A673 (cell line): Measurements from ENCODE around the gene BAAT. TPM values are rescaled to one million over a fixed set of nuclear protein-coding genes. Genes with fewer than 3 reads are reported as not detected.

Experiments used
- BruUV-seq: library from RNA; stranded (reverse); fragments of 400-500 nt; replicated peaks from 2 replicates; lab custom pipeline; 2021; lab: Mats Ljungman, UMichigan
- CTCF ChIA-PET: fragments of 300-600 bp; sonication (Branson Sonifier 250); formaldehyde crosslinking; loops from one replicate; lab custom pipeline; 2022; ENCODE audit warnings: antibody characterized with exemption; lab: Charles Lee
- POLR2A ChIA-PET: fragments of 300-600 bp; sonication (Branson Sonifier 250); formaldehyde crosslinking; loops from one replicate; lab custom pipeline; 2022; ENCODE audit warnings: antibody characterized with exemption; ENCODE audit not compliant: low non-redundant PET; lab: Charles Lee
- DNase-seq: peaks from one replicate; pipeline ENCODE4 v3.0.0-alpha.2; 2015; ENCODE audit warnings: low spot score
- H3K27ac ChIP-seq: fragments of 200-600 bp; sonication (generic); 2 replicates; pipeline ENCODE4 v1.5.1; 2016; ENCODE audit warnings: mixed run types, low read depth, mild to moderate bottlenecking, mixed read lengths, antibody characterized with exemption, low read length; ENCODE audit not compliant: poor library complexity, severe bottlenecking
- H3K27me3 ChIP-seq: fragments of 200-600 bp; sonication (generic); replicated peaks from 2 replicates; pipeline ENCODE4 v1.6.1; 2017; ENCODE audit warnings: mixed run types, low read depth, mild to moderate bottlenecking, mixed read lengths, antibody characterized with exemption, low read length; ENCODE audit not compliant: insufficient read depth, poor library complexity
- H3K36me3 ChIP-seq: fragments of 200-600 bp; sonication (generic); 2 replicates; pipeline ENCODE4 v1.6.1; 2016; ENCODE audit warnings: mixed run types, mild to moderate bottlenecking, mixed read lengths, antibody characterized with exemption, low read length; ENCODE audit not compliant: insufficient read depth, poor library complexity, severe bottlenecking
- H3K4me1 ChIP-seq: fragments of 200-600 bp; sonication (generic); 2 replicates; pipeline ENCODE4 v1.6.1; 2017; ENCODE audit warnings: mixed run types, mild to moderate bottlenecking, mixed read lengths, antibody characterized with exemption, low read length; ENCODE audit not compliant: insufficient read depth, poor library complexity, severe bottlenecking
- H3K4me3 ChIP-seq: fragments of 200-600 bp; sonication (generic); 2 replicates; pipeline ENCODE4 v1.5.1; 2016; ENCODE audit warnings: low read depth, mixed run types, mild to moderate bottlenecking, mixed read lengths, low read length; ENCODE audit not compliant: poor library complexity, severe bottlenecking
- H3K9me3 ChIP-seq: fragments of 200-600 bp; sonication (generic); 2 replicates; pipeline ENCODE4 v1.6.1; 2016; ENCODE audit warnings: mixed run types, low read depth, mild to moderate bottlenecking, mixed read lengths, antibody characterized with exemption, low read length; ENCODE audit not compliant: poor library complexity, severe bottlenecking
- EZH2 ChIP-seq: fragments of 200-600 bp; sonication (generic); IDR thresholded peaks from 2 replicates; pipeline ENCODE4 v1.6.1; 2017; ENCODE audit warnings: borderline replicate concordance, low read depth, mild to moderate bottlenecking, mixed read lengths, antibody characterized with exemption, low read length; ENCODE audit not compliant: poor library complexity, severe bottlenecking
- intact Hi-C: fragments of 100-400 bp; cut with micrococcal nuclease; formaldehyde crosslinking; loops from one replicate; pipeline ENCODE4 v1.10.0; 2022; ENCODE audit not compliant: unreplicated experiment
- total RNA-seq: library from RNA; stranded (reverse); gene quantifications from 2 replicates; pipeline ENCODE4 v1.2.3, GENCODE V29; 2021
- TF ChIP-seq, protein P1 (sequence below): fragments of 300-800, 200-600 bp; sonication (generic); conservative IDR thresholded peaks from 2 replicates; pipeline ENCODE4 v1.5.1; 2017; ENCODE audit warnings: low read depth, mild to moderate bottlenecking, antibody characterized with exemption, low read length, moderate library complexity, mixed read lengths

Gene BAAT
- total RNA-seq, 1 experiment from 2014 or later: 0.17 TPM

DNA sequence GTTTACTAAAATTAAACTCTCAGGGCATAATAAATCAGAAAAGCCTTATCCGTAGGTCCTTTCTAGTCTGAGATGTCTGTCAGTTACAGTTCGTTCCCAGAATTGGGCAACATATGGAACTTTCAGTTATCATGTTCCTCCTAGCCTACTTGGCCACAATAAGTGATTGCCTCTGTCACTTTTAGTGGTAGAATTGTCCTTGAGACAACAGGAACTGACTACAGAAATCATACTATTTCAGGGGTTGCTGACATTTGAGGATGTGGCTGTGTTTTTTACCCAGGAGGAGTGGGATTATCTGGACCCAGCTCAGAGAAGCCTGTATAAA, 14.8 kb upstream of the BAAT start:
- BruUV-seq: no TSS peak
- ChIA-PET CTCF (interaction anchor here (1.1 kb wide), 1 partner anchor 11 kb away, joined by 4 read pairs; no protein-coding TSS in a partner anchor), POLR2A (no interaction called here)
- H3K9me3 ChIP-seq: peaks cover 22% of the 10 kb centered on the region
- peaks cover 4% of the 10 kb centered on the region for H3K4me1 ChIP-seq
- H3K36me3 ChIP-seq: peaks cover 63% of the 10 kb centered on the region
- no peak for TF ChIP-seq EZH2
- TF ChIP-seq, protein P1, sequence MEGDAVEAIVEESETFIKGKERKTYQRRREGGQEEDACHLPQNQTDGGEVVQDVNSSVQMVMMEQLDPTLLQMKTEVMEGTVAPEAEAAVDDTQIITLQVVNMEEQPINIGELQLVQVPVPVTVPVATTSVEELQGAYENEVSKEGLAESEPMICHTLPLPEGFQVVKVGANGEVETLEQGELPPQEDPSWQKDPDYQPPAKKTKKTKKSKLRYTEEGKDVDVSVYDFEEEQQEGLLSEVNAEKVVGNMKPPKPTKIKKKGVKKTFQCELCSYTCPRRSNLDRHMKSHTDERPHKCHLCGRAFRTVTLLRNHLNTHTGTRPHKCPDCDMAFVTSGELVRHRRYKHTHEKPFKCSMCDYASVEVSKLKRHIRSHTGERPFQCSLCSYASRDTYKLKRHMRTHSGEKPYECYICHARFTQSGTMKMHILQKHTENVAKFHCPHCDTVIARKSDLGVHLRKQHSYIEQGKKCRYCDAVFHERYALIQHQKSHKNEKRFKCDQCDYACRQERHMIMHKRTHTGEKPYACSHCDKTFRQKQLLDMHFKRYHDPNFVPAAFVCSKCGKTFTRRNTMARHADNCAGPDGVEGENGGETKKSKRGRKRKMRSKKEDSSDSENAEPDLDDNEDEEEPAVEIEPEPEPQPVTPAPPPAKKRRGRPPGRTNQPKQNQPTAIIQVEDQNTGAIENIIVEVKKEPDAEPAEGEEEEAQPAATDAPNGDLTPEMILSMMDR: no peak
- peak overlapping the region; percentile 62 for H3K4me3 ChIP-seq
- intact Hi-C loops: no loop called here
- no peak for DNase-seq
- no peak overlapping the region for H3K27ac ChIP-seq
- H3K27me3 ChIP-seq: no peaks in the 10 kb centered on the region

DNA sequence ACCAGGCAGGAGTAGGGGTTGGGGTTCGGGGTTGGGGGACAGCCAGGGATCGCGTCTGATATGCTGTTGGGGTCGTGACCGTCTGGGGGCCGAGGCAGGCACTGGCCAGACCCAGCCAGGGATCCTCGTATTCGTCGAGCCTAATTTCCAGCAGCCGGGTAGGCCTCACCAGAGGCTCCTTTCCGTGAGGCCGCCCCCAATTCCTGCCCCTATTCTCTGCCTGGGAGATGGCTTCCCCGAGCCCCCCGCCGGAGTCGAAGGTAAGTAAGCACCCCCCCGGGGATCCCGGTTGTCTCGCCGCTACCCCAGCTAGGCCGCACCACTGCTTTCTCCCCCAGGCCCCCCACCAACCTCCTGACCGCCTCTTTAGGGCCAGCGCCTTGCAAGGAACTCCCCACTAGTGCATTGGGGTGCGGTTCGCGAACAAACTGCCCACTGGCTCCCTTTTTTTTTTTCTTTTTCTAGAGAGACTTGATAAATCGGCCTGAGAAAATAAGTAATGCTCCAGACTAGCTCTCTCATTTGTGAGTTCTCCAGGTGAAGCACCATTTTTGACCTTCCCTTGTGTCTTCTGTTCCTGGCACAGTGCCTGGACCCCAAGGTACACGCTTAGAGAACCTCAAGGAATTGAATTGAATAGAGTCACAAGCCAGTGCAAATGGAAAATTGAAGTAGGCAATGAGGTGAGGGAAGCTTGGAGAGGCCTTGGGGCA, 14.3 kb upstream of the BAAT start:
- peak; percentile 15 for DNase-seq
- H3K27me3 ChIP-seq: no peaks in the 10 kb centered on the region
- BruUV-seq: no TSS peak
- peak overlapping the region; percentile 62 for H3K4me3 ChIP-seq
- peaks cover 4% of the 10 kb centered on the region for H3K4me1 ChIP-seq
- intact Hi-C loops: no loop called here
- peak overlapping the region; percentile 82 for H3K27ac ChIP-seq
- POLR2A ChIA-PET: interaction anchor here (0.6 to 1.2 kb wide), 2 partner anchors 275 to 902 kb away, joined by 3 to 4 read pairs; no protein-coding TSS in a partner anchor
- no peak for TF ChIP-seq EZH2
- TF ChIP-seq, protein P1: no peak
- CTCF ChIA-PET: interaction anchor here (0.6 to 1.1 kb wide), 3 partner anchors 11 to 45 kb away, joined by 4 to 7 read pairs (median 4); no protein-coding TSS in a partner anchor
- peaks cover 21% of the 10 kb centered on the region for H3K9me3 ChIP-seq
- peaks cover 60% of the 10 kb centered on the region for H3K36me3 ChIP-seq

DNA sequence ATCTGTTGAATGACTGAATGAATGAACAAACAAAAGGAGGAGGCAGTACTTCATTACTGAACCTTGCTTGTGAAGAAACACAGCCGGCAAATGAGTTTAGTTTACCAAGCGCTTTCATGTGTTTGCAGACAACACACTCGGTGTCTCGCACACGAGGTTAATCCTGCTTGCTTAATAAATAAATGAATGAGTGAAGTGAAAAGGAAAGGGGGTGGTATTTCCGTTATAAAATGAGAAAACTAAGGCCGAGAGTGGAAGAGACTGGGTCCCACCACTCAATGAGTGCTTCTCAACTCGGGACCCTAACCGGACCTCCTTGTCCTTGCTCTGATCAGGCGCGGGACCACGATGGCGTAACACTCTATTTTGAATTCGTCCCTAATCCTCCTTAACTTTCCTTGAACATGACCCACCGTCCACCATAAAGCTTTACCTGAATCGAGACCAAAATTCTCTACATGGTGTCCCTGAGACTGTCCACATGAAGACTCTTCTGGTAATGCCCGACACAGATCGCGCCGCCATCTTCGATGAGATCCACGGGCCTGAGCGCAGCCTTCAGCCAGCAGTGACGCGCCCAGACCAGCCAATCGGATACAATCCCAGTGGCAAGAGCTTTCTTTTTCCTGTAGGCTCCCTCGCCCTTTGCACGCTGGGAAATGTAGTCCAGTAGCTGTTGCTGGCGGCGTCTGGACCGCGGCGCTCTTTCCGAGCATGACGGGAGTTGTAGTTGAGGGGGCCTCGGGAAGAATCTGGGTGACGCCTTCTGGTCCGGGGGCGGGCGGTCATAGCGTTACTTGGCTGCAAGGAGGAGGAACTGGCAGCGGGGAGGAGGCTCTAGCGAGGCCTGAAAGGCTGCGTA, 13.5 kb upstream of the BAAT start, which contains the start of the genes MRPL50 and ZNF189:
Gene MRPL50, minus strand, starts transcription at position 551 of the 862 bp plus-strand sequence. Its CDS starts 26 bp downstream, at position 525.
Gene ZNF189, plus strand, starts transcription at position 784 of the 862 bp plus-strand sequence. CDS start 306 bp downstream, outside the sequence.
- H3K4me3 ChIP-seq: peak within 1 kb of the TSS; percentile 62
- POLR2A ChIA-PET: interaction anchor here (0.6 to 1.2 kb wide), 2 partner anchors 274 to 901 kb away, joined by 3 to 4 read pairs; no protein-coding TSS in a partner anchor
- TF ChIP-seq, protein P1: no peak
- no peak for TF ChIP-seq EZH2
- CTCF ChIA-PET: interaction anchor here (0.6 to 1.1 kb wide), 2 partner anchors 10 to 46 kb away, joined by 4 to 7 read pairs; no protein-coding TSS in a partner anchor
- peaks cover 20% of the 10 kb centered on the region for H3K9me3 ChIP-seq
- H3K27ac ChIP-seq: peak within 1 kb of the TSS; percentile 82
- peaks cover 59% of the 10 kb centered on the region for H3K36me3 ChIP-seq
- intact Hi-C loops: no loop called here
- H3K4me1 ChIP-seq: peaks cover 4% of the 10 kb centered on the region
- H3K27me3 ChIP-seq: no peaks in the 10 kb centered on the region
- TSS peak; percentile 57 for BruUV-seq
- peak; percentile 99 for DNase-seq
